Loucy (cell line): Measurements from ENCODE around the gene SRRD.

Source experiments
- CTCF ChIP-seq: fragments of 200-600 bp; sonication (generic); conservative IDR thresholded peaks from 2 replicates; pipeline ENCODE4 v1.5.1; 2014; ENCODE audit warnings: mild to moderate bottlenecking, antibody characterized with exemption, low read length
- EZH2phosphoT487 ChIP-seq: fragments of 200-600 bp; IDR thresholded peaks from 2 replicates; pipeline ENCODE4 v1.6.1; 2018; ENCODE audit warnings: antibody characterized with exemption, mild to moderate bottlenecking, moderate library complexity, borderline replicate concordance

DNA sequence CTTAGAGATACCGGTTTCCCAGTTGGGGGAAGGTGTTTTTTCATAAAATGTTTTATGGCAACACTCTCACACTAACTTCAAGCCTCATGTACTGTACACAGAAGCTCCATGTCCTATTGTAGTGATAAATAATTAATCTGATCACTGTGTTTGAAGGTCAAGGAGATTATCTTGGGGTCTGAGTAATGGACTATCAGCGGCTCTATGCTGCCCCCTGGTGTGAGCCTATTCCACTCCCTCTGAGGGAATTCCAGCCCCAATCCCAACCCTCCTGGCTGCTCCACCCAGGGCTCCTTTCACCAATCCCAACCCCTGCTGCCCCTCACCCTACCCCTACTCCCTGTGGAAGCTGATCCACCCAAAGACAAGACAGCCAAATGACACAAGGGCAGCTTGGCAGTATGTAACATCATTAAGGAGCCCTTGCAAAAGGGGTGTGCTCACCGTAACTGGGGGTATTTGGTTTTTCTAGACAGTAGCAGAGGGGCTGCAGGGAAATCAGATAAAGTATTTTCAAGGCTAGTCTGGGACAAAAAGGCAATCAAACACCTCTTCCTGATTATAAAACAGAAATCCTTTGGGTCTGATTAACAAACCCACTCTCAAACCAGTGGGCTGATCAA is 22.4 kb upstream of the SRRD start:
- TF ChIP-seq CTCF (peak; percentile 96), EZH2phosphoT487 (no peak)
